A673 (cell line): ENCODE measurements around the gene SLC15A5. TPM values are rescaled to one million over a fixed set of nuclear protein-coding genes. Genes with fewer than 3 reads are reported as not detected.
A peak's percentile ranks its signal among the peaks of the same experiment; 100 is the strongest.

ENCODE experiments used
- BruUV-seq: library from RNA; stranded (reverse); fragments of 400-500 nt; replicated peaks from 2 replicates; lab custom pipeline; 2021; lab: Mats Ljungman, UMichigan
- CTCF ChIA-PET: fragments of 300-600 bp; sonication (Branson Sonifier 250); formaldehyde crosslinking; loops from one replicate; lab custom pipeline; 2022; ENCODE audit warnings: antibody characterized with exemption; lab: Charles Lee
- POLR2A ChIA-PET: fragments of 300-600 bp; sonication (Branson Sonifier 250); formaldehyde crosslinking; loops from one replicate; lab custom pipeline; 2022; ENCODE audit warnings: antibody characterized with exemption; ENCODE audit not compliant: low non-redundant PET; lab: Charles Lee
- DNase-seq: peaks from one replicate; pipeline ENCODE4 v3.0.0-alpha.2; 2015; ENCODE audit warnings: low spot score
- H3K27ac ChIP-seq: fragments of 200-600 bp; sonication (generic); 2 replicates; pipeline ENCODE4 v1.5.1; 2016; ENCODE audit warnings: mixed run types, low read depth, mild to moderate bottlenecking, mixed read lengths, antibody characterized with exemption, low read length; ENCODE audit not compliant: poor library complexity, severe bottlenecking
- H3K27me3 ChIP-seq: fragments of 200-600 bp; sonication (generic); replicated peaks from 2 replicates; pipeline ENCODE4 v1.6.1; 2017; ENCODE audit warnings: mixed run types, low read depth, mild to moderate bottlenecking, mixed read lengths, antibody characterized with exemption, low read length; ENCODE audit not compliant: insufficient read depth, poor library complexity
- H3K36me3 ChIP-seq: fragments of 200-600 bp; sonication (generic); 2 replicates; pipeline ENCODE4 v1.6.1; 2016; ENCODE audit warnings: mixed run types, mild to moderate bottlenecking, mixed read lengths, antibody characterized with exemption, low read length; ENCODE audit not compliant: insufficient read depth, poor library complexity, severe bottlenecking
- H3K4me1 ChIP-seq: fragments of 200-600 bp; sonication (generic); 2 replicates; pipeline ENCODE4 v1.6.1; 2017; ENCODE audit warnings: mixed run types, mild to moderate bottlenecking, mixed read lengths, antibody characterized with exemption, low read length; ENCODE audit not compliant: insufficient read depth, poor library complexity, severe bottlenecking
- H3K4me3 ChIP-seq: fragments of 200-600 bp; sonication (generic); 2 replicates; pipeline ENCODE4 v1.5.1; 2016; ENCODE audit warnings: low read depth, mixed run types, mild to moderate bottlenecking, mixed read lengths, low read length; ENCODE audit not compliant: poor library complexity, severe bottlenecking
- H3K9me3 ChIP-seq: fragments of 200-600 bp; sonication (generic); 2 replicates; pipeline ENCODE4 v1.6.1; 2016; ENCODE audit warnings: mixed run types, low read depth, mild to moderate bottlenecking, mixed read lengths, antibody characterized with exemption, low read length; ENCODE audit not compliant: poor library complexity, severe bottlenecking
- EZH2 ChIP-seq: fragments of 200-600 bp; sonication (generic); IDR thresholded peaks from 2 replicates; pipeline ENCODE4 v1.6.1; 2017; ENCODE audit warnings: borderline replicate concordance, low read depth, mild to moderate bottlenecking, mixed read lengths, antibody characterized with exemption, low read length; ENCODE audit not compliant: poor library complexity, severe bottlenecking
- intact Hi-C: fragments of 100-400 bp; cut with micrococcal nuclease; formaldehyde crosslinking; loops from one replicate; pipeline ENCODE4 v1.10.0; 2022; ENCODE audit not compliant: unreplicated experiment
- total RNA-seq: library from RNA; stranded (reverse); gene quantifications from 2 replicates; pipeline ENCODE4 v1.2.3, GENCODE V29; 2021
- TF ChIP-seq, protein P1 (sequence below): fragments of 300-800, 200-600 bp; sonication (generic); conservative IDR thresholded peaks from 2 replicates; pipeline ENCODE4 v1.5.1; 2017; ENCODE audit warnings: low read depth, mild to moderate bottlenecking, antibody characterized with exemption, low read length, moderate library complexity, mixed read lengths

SLC15A5 gene
- total RNA-seq, 1 experiment from 2014 or later = not detected

DNA sequence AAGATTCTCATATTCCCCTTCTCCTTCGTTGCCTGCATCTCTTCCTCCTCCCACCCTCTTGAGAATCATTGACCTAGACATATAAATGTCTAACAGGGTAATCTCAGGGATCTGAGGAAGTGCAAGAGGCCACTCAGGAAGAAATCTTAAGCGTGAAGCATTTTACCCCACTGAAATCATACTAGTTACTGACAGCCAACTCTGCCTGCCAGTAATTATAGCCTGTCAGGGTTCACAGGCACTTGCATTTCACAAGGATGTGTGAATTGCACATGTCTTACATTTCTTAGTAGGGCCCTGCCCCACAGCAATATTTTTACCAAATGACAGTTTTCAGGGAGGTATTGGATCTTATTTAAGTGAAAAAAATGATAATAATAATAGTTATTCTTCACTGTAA, 127.2 kb downstream of the SLC15A5 start:
- H3K4me1 ChIP-seq = peaks cover 42% of the 10 kb centered on the region
- no peaks in the 10 kb centered on the region for H3K36me3 ChIP-seq
- no peaks in the 10 kb centered on the region for H3K9me3 ChIP-seq
- no peak overlapping the region for H3K4me3 ChIP-seq
- intact Hi-C loops = no loop called here
- no peak overlapping the region for H3K27ac ChIP-seq
- H3K27me3 ChIP-seq = peaks cover 17% of the 10 kb centered on the region
- peak; percentile 12 for DNase-seq
- POLR2A ChIA-PET = no interaction called here
- CTCF ChIA-PET = no interaction called here
- BruUV-seq = no TSS peak
- TF ChIP-seq EZH2 = no peak
- TF ChIP-seq, protein P1, sequence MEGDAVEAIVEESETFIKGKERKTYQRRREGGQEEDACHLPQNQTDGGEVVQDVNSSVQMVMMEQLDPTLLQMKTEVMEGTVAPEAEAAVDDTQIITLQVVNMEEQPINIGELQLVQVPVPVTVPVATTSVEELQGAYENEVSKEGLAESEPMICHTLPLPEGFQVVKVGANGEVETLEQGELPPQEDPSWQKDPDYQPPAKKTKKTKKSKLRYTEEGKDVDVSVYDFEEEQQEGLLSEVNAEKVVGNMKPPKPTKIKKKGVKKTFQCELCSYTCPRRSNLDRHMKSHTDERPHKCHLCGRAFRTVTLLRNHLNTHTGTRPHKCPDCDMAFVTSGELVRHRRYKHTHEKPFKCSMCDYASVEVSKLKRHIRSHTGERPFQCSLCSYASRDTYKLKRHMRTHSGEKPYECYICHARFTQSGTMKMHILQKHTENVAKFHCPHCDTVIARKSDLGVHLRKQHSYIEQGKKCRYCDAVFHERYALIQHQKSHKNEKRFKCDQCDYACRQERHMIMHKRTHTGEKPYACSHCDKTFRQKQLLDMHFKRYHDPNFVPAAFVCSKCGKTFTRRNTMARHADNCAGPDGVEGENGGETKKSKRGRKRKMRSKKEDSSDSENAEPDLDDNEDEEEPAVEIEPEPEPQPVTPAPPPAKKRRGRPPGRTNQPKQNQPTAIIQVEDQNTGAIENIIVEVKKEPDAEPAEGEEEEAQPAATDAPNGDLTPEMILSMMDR = no peak

DNA sequence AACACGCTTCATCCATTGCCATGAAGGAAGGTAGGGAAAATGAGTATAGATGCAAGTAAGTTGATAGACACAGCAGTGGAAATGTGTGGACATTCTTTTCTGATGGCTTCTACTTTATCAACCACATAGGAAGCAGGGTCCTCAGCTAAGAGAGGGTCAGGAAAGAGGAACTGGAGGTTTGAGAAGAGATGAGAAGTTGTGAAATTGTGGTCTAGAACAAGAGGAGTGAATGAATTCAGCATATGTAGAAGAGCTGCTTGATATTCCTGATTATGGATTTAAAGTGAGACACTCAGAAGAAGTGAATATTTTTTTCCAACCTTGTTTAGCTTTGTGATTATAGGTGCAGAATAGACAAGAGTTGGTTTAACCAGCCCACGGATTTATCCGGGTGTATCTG, 128.5 kb downstream of the SLC15A5 start:
- DNase-seq = no peak
- Histone ChIP-seq H3K4me3 (no peak overlapping the region), H3K27ac (no peak overlapping the region), H3K36me3 (no peaks in the 10 kb centered on the region), H3K4me1 (peaks cover 38% of the 10 kb centered on the region), H3K27me3 (peaks cover 17% of the 10 kb centered on the region), H3K9me3 (no peaks in the 10 kb centered on the region)
- POLR2A ChIA-PET = no interaction called here
- CTCF ChIA-PET = no interaction called here
- TF ChIP-seq, protein P1 = no peak
- BruUV-seq = no TSS peak
- intact Hi-C loops = no loop called here

Other genes with a start within 250 kb of the SLC15A5 start
- 28.5 and 30.0 TPM in 2 replicates for gene MGST1, start 70.0 kb upstream of the SLC15A5 start, total RNA-seq